Left cardiac atrium (tissue), 4 donors: ENCODE results near the gene PCSK1. TPM values are rescaled to one million over a fixed set of nuclear protein-coding genes. Genes with fewer than 3 reads are reported as not detected.

ENCODE experiments used
- ATAC-seq, 2 donors: fragments of 200-7000 bp; cut with Tn5 transposase; one replicate each; pipeline ENCODE4 v1.9.1; 2020; ENCODE audit warnings: mild to moderate bottlenecking in 2 of 2, moderate library complexity in 2 of 2
- DNase-seq: peaks from one replicate; pipeline ENCODE4 v3.0.0-alpha.2; 2020
- intact Hi-C, 2 donors: fragments of 100-400 bp; cut with DNase I; formaldehyde crosslinking; loops; one replicate each; pipeline versions ENCODE4 v1.14.1 to v1.15.1; 2022 to 2023
- long read RNA-seq: library from polyadenylated mRNA; unstranded; transcript quantifications from one replicate; pipeline ENCODE4 v2.0.0, GENCODE V29; 2021
- total RNA-seq, 2 donors: library from RNA; stranded (reverse); fragmentation: NEBNext Ultra II Directional; extraction: Animal tissue kit (Norgen Biotek cat#: 25700); gene quantifications; one replicate each; pipeline ENCODE4 v1.2.1, GENCODE V29; 2021
- donor health status: DM: no; HTN: yes; CAD: no.
- donor health status: DM: no; HTN: yes; CAD: no; lungs with severe emphysema.
- donor health status: DM: yes; HTN: yes; CAD: no.
- donor health status: Dilated cardiomyopathy.

Gene PCSK1
- 1 to 10 TPM in 1 of 2 donors, under 1 TPM in 1; 0.41 to 3.1 TPM for total RNA-seq
- long read RNA-seq, result 0 reads

- intact Hi-C loops, result no loop called here
- no peak for DNase-seq
- ATAC-seq, result peak; percentile 15 to 16
These were observed at the start of gene PCSK1 for GRCh38 chr5:96433066-96433447. Gene PCSK1, minus strand, starts transcription at chr5:96433248. Its CDS starts 206 bp downstream, at chr5:96433042.

DNA sequence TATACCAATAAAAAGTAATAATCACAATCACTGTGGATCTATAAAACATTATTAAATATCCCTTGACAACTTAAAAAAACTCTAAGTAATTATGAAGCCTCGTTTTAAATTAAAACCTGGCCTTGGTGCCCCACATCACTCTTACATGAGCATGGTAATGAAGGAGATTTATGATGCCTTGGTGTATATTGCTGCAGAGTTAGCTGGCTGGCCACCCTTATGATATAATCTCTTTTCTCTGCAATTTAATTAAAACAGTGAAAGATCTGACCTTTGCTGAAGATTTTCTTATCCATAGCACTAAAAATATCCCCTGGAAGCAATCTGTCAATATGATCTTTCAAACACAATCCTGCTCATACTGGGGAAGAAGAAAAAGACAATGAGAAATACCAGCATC, 48.8 kb upstream of the PCSK1 start:
- intact Hi-C loops, result no loop called here
- no peak for DNase-seq

DNA sequence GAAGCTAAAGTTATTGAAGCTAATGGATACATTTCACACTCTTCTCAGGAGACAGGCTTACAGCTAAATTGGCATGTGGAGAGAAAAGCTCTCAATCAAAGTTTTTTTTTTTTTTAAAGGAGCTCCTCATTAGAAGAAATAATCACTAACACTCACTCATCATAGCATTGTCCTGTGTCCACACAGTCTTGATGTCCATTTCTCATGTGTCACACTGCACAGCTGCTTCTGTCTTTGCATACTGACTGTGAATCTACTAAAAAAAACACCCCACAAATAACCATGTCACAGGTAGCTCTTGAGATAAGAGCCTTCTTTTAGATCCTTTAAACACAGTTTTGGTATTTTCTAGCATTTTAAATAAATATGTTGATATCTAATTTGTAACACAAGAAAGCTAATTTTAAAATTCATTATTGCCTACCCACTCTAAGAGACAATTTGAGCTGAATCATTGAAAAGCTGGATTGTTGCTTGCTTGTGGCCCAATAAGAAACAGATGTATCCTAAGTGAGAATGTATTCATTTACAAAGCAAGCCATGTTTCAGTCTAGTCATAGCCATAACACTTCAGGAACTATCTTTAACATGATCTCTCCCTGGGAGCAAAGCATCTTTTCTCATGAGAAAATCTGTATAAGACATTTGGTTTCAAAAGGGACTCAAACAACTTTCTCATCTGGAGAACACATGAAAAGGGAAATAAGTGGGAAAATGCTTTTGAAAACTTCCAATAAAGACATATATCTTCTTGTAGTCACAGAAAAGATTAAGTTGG, 48.1 kb upstream of the PCSK1 start:
- intact Hi-C loops, result no loop called here
- no peak for DNase-seq
- ATAC-seq, result no peak

More for the DNA sequence above, 48.8 kb upstream of the PCSK1 start:
- no peak for ATAC-seq

- ATAC-seq, result no peak
- intact Hi-C loops, result no loop called here
These were observed 45.9 kb upstream of the PCSK1 start for GRCh38 chr5:96478983-96479382.

GRCh38 chr5:96476654-96477053, 43.6 kb upstream of the PCSK1 start:
- DNase-seq (no peak), ATAC-seq (no peak)
- intact Hi-C loops, result no loop called here

More at GRCh38 chr5:96478983-96479382, 45.9 kb upstream of the PCSK1 start:
- DNase-seq, result no peak

DNA sequence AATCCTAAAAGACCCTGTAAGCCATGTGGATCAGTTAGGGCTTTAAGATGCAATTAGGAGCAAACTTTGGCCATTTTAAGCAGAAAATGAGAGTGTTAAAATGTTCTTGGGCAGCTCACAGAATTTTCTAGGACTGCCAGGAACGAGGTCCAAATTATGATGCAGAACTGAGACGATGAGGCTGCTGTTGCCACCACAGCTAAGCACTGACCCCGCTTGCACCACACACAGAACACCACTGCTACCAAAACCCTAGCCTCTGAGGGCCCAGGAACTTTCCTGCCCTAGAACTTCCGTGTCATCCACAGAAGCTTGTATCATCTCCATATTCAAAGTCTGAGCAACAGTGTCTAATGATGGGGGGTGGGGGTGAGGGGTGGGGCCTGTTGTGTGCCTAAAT, 41.0 kb upstream of the PCSK1 start:
- intact Hi-C loops, result no loop called here
- ATAC-seq (peak in 1 of 2 donors; percentile 89), DNase-seq (peak; percentile 33)

DNA sequence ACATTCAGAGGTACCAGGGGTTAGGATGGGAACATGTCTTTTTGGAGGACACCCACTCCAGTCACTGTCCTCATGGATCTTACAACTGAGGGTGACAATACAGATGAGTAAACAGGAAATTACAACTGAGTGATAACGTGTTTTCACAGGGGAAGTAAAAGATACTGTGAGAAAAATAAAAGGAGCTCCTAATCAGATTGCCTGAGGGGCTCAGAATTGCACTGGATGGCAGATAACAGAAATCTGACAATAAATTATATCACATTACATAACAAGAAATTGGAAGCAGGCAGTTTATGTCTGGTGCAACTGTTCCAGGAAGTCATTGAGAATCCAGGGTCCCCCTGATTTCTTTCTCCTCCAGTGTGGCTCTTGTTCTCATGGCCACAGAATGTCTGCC, 40.1 kb upstream of the PCSK1 start:
- ATAC-seq (no peak), DNase-seq (no peak)
- intact Hi-C loops, result no loop called here

- no peak for ATAC-seq
- DNase-seq, result no peak
- intact Hi-C loops, result no loop called here
These were observed 37.7 kb upstream of the PCSK1 start for GRCh38 chr5:96470785-96471184.

DNA sequence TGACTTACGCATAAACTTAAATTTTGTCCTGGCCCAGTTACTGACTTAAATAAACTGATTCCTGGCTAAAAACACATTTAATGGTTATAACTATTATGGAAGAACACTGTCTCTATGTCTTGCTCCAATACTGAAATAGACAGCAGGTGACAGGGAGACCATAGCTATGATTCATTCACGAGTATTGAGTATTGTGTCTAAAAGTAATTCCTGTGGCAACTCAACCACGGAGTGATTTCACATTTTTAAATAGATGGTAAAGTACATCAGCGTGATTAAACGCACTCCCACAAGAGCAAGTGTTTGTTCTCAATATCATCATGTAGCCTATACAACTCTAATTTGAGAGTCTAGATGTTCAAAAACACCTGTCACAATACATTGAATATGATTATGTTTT, 35.9 kb upstream of the PCSK1 start:
- ATAC-seq (no peak), DNase-seq (no peak)
- intact Hi-C loops, result no loop called here

- ATAC-seq (no peak), DNase-seq (no peak)
- intact Hi-C loops, result no loop called here
These were observed 30.0 kb upstream of the PCSK1 start for GRCh38 chr5:96463091-96463490.

GRCh38 chr5:96459313-96460121, 26.5 kb upstream of the PCSK1 start:
- intact Hi-C loops, result no loop called here
- ATAC-seq (no peak), DNase-seq (no peak)

GRCh38 chr5:96458176-96458575, 25.1 kb upstream of the PCSK1 start:
- DNase-seq, result no peak
- ATAC-seq, result no peak
- intact Hi-C loops, result no loop called here

DNA sequence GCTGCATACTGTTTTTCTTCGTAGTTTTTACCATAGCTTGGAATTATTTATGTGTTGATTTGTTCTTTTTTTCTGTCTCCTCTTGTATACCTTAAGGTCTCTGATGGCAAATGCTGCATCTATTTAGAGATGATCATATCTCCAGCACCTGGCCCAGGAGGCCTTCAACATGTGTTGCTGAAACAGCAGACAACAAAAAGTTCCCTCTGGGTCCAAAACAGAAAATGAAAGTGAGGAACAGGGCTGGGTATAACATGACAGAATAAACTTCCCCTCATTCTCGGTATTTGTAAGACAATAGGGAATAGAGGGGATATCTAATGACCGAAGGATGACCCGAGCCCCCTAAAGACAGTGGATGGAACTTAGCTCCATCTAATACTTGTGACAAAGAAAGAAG, 22.7 kb upstream of the PCSK1 start:
- intact Hi-C loops, result no loop called here
- ATAC-seq (no peak), DNase-seq (no peak)

DNA sequence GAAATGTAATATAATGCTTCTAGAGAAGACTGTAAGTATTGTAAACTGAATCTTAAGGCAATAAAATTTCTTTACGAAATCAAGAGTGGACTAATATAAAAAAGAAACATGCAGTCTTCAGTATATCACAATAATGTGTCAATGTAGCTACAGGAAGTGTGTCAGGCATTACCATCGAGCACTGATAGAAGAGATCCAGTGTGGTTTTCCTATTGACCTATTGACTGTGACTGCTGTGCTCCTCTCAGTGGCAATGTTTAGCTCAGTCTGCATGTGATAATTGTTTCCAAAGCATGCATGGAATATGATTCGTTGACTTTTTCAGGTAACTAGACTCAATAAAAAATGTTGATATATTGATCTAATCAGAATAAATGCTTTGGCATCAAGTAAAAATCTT, 20.3 kb upstream of the PCSK1 start:
- DNase-seq (no peak), ATAC-seq (no peak)
- intact Hi-C loops, result no loop called here

GRCh38 chr5:96447949-96448348, 14.9 kb upstream of the PCSK1 start:
- no peak for DNase-seq
- no peak for ATAC-seq
- intact Hi-C loops, result no loop called here

GRCh38 chr5:96440185-96440538, 7.1 kb upstream of the PCSK1 start:
- ATAC-seq (no peak), DNase-seq (no peak)
- intact Hi-C loops, result no loop called here

- no peak for ATAC-seq
- intact Hi-C loops, result no loop called here
- no peak for DNase-seq
These were observed 6.6 kb upstream of the PCSK1 start for GRCh38 chr5:96439477-96440184.

- ATAC-seq (peak; percentile 85 to 87), DNase-seq (peak; percentile 73)
- intact Hi-C loops, result no loop called here
These were observed 1.2 kb upstream of the PCSK1 start for GRCh38 chr5:96434201-96434645.

DNA sequence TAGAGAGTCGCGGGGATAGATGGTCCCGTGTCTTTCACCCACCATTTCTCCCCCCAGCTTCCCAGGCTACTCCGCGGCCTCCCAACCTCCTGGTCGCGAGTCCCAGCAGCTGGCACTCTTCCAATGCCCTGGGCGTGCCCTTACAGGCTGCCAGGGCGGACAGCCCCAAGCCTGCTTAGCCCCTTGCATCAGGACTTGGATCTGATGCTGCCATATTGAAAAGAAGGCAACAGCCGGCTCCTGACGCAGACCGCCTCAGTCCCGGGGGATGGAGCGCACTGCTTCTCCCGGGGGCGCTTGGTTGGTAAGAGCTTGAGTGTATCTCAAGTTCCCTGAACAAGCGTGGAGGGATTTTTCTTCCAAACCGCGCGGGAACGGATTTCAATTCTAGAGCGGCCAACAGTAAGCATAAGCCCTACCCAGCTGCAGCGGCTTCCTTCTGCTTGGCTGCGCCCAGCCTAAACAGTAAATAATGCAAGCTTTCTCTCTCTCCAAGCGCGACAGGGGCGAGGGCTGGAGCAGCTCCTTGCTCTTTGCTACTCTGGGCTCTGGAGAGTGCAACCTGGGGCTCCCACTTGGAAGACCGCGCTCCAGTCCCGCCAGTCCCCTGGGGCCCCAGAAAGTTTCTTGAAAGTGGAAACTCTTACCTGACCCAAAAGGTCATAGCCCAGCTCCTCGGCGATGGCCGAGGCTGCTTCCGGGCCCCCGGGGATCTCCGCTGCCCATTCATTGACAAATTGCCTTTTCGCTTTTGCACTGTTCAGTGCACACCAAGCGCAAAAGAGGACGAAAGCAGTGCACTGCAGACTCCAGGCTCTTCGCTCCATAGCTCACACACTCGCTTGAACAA, 607 bp downstream of the PCSK1 start:
- ATAC-seq (peak in 1 of 2 donors; percentile 23), DNase-seq (peak; percentile 25)
- intact Hi-C loops, result no loop called here
